Stimulated activated CD4-positive, alpha-beta T cell treated with anti-CD3 and anti-CD28 coated beads, Interleukin-12 subunit alpha, Interleukin-12 subunit beta, amount 100 ng/mL, for 4 hours (primary cell): ENCODE data around the gene UNCX.

ENCODE experiments used
- DNase-seq: peaks from one replicate; pipeline ENCODE4 v3.0.0-alpha.2; 2020

The UNCX gene

GRCh38 chr7:1281068-1281467 is 48.4 kb downstream of the UNCX start:
- DNase-seq: no peak

DNA sequence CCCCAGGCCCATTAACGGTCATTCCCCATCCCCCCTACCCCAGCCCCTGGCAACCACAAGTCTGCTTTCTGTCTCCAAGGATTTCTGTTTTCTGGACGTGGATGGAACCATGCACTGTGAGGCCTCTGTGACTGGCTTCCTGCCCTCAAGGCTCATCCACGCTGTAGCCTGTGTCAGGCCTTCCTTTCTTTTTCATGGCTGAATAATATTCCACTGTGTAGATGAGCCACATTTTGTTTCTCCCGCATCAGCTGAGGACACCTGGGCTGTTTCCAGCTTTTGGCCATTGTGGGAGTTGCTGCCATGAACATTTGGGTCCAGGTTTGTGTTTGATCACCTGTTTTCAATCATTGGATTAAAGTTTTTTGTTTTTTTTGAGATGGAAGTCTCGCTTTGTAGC is 50.0 kb downstream of the UNCX start:
- no peak for DNase-seq

GRCh38 chr7:1283337-1283736 is 50.7 kb downstream of the UNCX start:
- no peak for DNase-seq

- no peak for DNase-seq
These were observed 51.5 kb downstream of the UNCX start for GRCh38 chr7:1283941-1284742.

DNA sequence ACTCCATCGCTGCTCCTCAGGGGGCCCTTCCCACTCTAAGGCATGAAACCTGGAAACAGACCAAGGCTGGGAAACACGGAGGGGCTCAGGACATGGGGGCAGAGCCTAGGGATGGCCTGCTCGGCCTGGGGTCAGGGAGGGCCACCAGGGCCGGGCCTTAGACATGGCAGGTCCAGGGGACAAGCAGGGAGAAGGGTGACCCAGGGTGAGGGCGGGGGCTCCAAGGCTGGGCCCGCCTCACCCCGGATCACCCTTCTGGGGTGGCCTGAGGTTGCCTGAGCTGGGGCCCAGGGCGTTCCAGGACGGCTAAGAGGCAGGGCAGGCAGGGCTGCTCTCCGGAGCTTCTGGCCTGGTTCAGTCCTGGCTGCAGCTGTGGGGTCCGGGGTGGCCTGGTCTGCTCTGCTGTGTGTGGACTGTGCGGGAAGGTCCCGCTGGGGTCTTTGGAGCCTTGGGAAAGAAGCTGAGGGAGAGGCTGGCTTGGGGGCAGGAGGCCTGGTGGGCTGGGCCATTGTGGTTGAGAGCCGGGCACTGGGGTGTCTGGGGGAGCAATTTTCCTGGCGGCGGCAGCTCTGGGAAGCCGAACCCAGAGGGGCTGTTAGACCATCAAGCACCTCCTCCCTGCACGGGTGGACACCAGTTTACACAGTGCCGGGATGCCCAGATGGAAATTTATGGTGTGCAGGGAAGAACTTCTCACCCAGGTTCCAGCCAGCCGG is 52.2 kb downstream of the UNCX start:
- no peak for DNase-seq

DNA sequence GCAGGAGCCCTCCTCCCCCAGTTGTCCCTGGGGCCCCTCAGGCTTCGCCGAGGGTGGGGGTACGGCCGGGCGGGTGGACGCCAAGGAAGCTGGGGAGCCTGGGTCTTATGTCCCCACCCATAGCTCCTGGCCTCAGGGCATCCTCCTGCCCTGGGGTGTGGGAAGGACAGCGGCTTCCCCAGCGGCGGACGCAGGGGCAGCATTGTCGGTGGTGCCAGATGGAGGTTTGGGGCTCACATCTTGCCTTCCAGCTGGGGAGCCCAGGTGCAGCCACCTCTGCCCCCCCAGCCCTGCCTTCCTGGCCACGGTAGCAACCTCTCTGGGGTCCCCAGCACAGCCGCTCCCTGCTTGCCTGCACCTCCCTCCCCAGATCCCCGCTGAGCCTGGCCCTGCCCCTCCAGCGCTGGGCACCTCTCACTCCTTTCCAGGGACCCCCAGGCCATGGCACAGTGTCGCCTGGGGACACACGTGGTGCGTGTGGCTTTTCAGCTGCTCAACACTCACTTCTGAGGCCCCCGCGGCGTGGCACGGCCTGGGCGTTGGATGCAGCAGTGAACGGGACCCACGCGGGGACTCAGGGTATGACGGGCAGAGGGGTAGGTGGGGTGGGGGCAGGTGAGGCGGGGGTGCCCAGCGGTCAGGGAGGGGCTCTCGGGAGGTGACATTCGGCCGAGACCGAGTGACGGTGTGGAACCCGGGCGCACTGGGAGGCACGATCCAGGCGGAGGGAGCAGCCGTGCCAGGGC is 53.1 kb downstream of the UNCX start:
- no peak for DNase-seq
